Activated CD8-positive, alpha-beta memory T cell treated with anti-CD3 and anti-CD28 coated beads, Interleukin-2, amount 50 U/mL, for 24 hours (primary cell): ENCODE results near the gene MB.

Experiments
- DNase-seq: peaks from one replicate; pipeline ENCODE4 v3.0.0-alpha.2; 2020; ENCODE audit errors: extremely low read depth

Gene MB

DNA sequence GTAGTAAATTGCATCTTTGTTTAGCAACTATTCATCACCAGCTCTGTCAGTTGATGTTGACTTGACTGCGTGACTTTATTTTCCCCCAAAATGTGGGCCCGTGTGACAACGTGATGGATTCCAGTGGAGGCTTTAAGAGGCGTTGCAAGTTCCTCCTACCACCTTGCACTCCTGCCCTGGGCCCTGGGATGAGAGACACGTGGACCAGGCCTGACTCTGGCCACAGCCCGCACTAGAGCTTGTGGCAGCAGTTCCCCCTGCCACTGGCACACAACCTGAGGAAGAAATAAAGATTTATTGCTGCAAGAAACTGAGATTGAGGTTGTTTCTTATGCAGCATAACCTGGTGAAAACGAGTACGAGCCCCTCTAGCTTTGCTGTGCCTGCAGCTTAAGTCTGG is 44.6 kb downstream of the MB start:
- DNase-seq: no peak

DNA sequence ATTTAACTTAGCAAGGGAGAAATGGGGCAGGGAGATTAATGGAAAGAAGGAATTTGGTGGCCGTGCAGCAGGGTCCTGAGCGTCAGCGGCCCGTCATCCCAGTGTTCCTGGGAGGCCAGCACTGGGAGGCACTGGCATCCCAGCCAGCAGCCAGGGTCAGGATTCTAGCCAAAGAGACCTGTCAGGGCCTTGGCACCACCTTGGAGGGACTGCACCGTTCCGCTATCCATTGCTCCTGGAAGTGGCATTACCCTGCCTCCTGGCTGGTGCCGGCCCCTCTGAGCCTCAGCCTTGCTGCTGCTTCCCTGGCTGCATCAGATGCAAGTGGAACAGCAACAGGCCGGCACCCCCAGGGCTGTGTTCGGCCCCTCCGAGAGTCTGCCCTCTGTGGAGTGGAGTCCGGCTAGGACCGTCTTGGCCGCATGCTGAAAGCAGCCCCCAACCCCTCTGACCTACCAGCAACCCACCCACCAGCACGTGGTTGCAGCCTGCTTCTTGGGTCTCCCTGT is 46.4 kb downstream of the MB start:
- DNase-seq: no peak

DNA sequence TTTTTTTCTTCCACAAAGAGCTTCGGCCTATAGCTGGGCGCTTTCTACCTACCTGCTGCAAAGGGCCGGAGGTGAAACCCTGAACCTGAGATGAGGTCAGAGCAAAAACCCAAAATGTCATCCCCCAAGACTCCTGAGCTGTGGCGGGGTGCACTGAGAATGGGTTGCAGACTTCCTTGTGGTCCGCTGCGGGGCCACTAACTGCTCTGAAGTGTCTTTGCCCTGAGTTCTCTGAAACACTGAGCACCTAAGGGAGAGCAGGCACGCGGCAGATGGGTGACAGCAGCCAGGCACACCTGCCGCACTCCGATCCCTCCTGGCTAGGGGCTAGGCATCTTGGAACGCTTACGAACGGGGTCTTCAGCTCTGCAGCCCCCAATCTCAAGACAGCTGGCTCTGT is 47.2 kb downstream of the MB start:
- no peak for DNase-seq

DNA sequence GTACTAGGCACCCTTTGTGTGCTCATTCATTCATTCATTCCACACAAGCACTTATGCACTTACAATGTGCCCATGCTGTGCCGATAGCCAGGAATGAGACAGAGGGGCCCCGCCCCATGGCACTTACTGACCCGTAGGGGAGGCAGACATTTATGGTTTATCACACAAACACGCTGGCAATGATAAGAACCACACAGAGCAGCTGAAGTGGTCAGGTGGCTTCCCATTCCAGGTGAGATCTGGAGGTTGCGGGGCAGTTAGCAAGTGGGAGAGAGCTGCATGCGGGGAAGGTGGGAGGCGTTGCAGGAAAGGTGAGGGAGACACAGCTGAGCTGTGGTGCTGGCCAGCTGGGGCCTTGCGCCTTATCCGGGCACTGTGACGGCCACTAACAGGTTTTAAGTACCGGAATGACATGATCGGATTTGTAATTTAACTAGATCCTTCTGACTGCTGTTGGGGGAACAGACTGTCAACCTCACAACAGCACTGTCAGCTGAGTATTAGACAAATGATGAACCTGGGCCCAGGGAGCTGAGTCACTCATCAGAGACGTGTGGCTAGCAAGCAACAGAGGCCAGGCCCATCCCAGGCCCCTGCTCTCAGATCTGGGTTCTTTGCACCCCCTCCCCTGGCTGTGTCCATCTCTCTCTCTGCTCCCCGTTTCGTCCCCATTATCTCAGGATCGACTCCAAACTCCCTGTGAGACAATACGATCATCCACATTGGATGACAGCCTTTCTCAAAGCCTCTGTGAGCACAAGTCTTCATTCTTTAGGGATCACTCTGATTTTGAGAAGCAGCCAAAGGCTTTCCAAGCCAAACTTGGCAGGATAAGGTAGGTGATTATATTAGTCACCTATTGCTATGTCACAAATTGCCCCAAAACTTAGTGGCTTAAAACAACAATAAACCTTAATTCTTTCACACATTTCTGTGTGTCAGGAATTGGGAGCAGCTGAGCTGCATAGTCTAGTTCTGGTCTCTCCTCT is 48.1 kb downstream of the MB start:
- DNase-seq: no peak

DNA sequence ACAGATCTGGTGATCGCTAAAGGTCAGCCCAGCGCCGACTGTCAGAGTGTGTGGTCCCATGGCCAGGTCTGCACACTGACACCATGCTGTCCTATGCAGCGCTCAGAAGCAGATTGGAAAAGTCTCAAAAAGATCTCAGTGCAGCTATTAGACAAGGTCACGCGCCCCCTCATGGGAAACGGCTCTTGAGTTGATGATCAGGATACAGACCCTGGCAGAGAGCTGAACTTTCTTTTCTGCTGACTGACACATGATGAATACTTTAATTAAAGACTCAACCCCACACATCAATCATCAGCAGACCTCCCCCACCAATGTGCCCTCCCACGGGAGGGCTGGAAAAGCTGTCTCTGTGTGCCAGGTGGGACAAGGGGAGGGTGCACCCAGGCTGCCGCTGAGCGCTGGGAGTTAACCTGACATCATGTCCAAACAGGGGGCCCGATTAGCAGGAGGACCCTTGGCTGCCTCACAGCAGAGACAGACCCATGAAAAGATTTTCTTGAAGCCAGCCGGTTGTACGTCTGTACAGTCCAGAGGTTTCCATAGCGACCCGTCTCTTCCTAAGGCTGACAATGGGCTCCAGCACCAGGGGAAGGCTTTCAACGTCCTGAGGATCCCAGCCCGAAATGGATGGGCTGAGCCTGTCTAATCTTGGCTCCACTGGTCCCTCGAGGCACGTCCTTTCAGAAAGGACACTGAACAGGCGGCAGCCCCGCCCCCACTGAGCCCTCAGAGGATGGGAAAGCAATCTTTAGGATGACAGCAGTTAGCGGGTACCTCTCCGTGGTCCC is 49.6 kb downstream of the MB start:
- DNase-seq: no peak

DNA sequence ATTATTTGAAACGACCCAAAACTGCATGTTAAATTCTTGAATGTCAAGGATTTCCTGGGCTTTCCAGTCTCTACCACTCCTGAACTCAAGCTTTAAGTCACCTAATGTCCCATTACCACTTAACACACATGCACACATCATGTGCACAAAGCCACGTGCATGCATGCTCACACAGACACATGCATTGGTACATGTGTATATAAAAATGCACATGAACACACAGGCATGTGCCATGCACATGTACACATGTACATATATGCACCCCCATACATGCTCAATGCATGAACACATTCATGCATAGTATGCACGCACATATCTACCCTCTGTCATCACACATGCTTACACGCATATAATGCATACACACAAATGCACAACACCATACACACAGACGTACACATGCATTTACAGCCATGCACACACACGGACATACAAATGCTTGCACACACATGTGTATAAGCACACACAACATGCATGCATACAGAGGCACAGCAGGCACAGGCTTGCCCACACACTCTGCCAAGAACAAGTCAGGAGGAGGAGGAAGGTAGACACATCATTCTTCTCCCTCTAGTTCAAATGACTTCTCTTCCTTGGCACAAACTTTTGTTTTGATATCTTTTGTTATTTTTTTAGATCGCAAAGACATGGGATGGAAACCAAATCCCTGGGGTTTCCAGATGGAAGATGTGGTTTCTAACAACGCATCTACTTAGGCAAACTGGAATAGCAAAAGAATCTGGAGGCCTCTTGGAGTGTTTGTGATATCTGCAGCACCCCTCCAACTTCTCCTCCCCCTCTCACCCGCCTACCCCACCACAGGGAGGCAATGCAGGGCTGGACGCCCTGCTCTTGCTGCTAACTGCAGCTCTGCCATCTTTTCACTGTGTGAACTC is 51.9 kb downstream of the MB start:
- DNase-seq: no peak

DNA sequence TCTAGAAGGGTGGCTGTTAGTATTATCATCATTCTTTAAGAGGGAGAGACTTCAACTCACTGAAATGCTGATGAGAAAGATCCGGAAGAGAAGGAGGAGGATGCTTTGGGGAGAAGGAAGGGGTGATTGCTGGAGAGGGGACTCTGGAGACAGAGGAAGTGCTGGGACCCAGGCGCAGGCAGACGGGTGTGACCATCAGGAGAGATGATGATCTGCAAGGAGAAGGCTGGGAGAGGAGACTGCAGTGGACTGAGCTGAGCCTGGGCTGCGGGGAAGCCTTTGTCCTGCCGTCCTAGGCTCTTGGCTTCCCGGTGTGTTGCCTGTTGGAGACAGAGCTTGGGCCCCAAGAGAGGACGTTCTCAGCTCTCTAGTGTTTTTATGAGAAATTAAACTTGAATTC is 53.9 kb downstream of the MB start:
- no peak for DNase-seq

DNA sequence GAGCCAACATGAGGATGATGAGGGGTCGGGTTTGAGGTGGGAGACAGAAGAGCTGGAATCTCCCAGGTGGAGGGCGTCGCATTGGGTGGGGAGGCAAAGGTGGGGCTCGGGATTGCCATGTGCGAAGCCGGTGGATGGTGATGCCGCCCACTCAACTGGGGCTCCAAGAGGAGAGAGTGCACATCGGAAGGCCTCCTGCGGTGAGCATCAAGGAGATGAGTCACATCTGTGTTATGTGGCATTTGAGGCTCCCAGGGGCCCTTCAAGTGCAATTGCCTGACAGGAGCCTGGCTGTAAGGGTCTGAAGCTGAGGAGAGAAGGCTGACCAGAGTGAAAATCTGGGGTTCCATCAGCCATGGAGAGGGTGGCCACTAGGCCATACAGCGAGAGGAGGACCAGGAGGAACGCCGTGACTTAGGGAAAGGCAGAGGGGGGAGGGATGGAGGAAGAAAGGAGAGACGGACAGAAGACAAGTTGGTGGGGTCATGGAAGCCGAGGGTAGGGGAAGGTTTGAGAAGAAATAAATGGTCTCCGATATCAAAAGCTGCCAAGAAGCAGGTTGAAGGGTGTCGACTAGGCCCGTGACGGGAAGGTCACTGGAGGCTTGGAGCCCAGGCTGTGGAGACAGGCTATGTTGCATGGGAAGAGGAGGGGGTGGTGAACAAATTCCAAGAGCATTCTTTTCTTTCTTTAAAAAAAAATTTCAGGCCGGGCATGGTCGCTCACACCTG is 55.2 kb downstream of the MB start:
- DNase-seq: no peak

DNA sequence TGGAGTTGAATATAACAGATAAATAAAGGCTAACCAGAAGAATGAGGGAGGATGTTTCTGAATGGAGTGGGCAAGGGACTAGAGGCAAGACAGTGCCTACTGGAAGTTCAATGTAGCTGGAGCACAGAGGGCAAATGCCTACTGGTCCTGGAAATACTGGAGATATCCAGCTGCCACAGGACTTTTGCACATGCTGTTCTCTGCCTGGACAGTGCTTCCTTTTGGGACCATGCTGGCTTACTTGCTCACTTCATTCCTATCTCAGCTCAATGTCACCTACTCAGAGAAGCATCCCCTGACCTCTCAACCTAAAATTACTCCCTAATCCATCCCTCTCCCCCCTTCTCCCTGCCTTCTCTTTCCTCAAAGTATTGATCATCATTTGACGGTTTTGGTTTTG is 56.3 kb downstream of the MB start:
- DNase-seq: no peak

DNA sequence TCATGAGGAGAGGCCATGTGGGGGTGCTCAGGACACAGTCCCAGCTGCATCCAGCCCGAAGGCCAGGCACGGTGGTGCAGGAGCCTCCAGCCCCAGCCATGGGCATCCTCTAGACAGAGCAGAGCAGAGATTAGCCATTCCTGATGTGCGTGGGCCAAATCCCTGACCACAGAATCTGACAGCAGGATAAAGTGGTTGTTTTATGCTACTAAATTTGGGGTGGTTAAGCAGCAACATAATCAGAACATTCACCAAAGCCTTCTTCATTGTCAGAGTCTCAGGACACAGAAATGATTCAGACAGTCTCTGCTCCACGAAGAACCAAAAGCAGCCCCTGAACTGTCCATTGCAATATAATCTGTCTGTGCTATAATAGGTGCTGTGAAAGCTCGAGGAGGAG is 56.8 kb downstream of the MB start:
- DNase-seq: no peak

DNA sequence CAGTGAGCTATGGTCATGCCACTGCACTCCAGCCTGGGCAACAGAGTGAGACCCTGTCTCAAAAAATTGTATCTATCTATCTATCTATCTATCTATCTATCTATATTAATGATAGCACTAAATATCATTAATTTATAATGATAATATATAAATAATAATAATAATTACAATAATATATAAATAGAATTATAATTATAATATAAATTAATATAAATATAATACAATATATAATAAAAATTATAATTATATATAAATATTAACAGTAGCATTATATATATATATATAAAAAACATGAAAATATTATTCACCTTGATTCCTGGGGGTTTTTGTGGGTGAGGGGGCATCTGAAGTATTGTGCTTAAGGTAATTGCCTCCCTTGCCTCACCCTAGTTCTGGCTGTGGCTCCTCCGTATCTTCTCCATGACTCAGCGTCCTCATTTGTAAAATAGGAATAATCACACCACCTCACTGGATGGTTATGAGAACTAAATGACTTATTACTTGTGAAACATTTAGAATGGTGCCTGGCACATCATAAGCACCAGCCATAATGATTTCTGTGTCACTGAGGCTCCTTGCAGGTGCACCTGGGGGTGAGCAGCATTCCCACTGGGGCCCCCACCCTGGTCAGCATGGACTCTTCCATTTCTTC is 57.6 kb downstream of the MB start:
- DNase-seq: no peak

DNA sequence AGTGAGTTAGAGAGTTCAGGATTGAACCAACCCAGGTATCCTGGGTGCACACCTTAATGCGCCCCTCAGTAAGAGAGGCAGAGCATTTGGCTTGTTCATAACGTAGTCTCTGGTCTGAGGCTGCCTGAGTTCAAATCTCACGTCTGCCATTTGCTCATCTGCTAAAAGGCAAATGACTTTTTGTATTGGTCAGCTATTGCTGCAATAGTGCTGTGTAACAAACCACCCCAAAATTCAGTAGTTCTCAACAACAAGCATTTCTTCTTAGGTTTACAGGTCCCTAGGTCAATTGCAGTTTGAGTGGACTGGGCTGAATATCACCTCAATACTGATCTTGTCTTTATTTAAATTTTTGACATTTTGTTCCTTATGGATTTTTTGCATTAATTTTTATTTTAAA is 58.4 kb downstream of the MB start:
- DNase-seq: no peak

DNA sequence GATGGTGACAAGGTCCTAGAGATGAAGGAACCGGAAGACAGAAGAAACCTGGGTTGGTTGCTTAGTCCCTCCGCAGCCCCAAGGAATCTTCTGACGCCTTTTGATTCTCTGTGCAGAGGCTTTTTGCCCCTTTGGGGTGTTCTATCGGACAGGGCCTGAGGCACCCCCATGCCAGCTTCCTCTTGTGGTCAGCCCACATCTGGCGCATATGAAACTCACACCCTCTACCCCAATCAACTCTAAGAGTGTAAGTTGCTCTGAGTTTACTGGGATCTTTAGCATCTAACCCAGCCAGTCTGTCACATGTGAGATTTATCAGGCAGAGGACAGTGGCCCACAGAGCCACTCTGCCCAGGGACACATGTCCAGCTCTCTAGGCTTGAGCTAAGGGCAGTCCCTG is 59.1 kb downstream of the MB start:
- DNase-seq: no peak
